Measurements from ENCODE around the gene CDKAL1.
"Not testable (repeated sequence)": the region's sequence is repeated elsewhere in the genome, so short reads cannot be mapped to it uniquely, and the experiment has no call there.

CDKAL1 gene

DNA sequence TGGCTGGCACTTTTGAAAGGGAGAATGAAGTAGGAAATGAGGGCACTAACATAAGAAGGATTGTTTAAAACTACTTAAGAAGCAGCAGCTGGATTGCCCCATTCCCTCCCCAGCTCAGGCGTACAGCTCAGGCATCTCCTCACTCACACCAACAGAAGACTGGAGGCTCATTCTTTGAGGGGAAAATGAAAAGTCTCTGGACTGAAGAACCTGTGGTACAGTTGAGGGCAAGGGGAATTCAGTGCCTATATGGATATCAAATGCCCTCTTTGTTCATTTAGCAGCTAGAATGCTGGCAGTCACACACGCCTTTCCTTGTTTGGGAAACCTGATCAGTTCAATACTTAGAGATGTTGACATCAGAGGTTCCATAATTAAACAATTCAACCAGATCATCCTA lies 557.2 kb downstream of the CDKAL1 start:
- DNase-seq: no peak

DNA sequence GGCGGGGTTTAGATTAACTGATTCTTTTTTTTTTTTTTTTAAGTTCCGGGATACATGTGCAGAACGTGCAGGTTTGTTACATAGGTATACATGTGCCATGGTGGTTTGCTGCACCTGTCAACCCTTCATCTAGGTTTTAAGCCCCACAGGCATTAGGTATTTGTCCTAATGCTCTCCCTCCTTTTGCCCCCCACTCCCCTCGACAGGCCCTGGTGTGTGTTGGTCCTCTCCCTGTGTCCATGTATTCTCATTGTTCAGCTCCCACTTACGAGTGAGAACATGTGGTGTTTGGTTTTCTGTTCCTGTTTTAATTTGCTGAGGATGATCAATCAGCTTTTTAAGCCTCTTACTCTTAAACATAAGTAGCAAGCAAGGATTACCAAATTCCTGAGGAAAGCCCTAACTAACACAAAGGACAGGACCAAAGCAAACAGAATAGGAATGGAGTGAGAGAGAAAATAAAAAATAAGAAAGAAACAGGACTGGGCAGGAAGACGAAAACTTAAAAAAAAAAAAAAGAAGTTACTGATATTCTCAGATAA lies 558.0 kb downstream of the CDKAL1 start:
- DNase-seq: not testable (repeated sequence)

GRCh38 chr6:21095462-21095861 lies 561.2 kb downstream of the CDKAL1 start:
- no peak for DNase-seq

DNA sequence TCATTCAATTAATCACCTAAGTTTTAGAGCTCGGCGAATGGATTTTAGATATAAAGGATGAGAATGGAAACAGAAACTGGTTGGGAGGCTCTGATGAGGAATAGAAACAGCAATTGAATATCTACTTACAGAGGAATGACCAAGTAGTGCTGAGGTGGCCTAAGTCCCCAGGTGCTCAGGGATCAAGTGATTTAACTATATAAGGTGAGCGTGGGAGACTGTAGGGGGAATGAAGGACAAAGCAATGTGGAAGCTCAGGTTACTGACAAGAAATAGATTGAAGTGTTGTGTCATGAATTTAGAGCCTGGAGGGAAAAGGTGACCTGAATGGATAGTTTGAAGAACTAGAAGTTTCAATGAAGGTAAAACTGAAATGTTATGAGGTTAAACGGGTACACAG lies 563.9 kb downstream of the CDKAL1 start:
- DNase-seq: no peak

GRCh38 chr6:21098744-21099143 lies 564.5 kb downstream of the CDKAL1 start:
- no peak for DNase-seq

GRCh38 chr6:21099338-21100314 lies 565.4 kb downstream of the CDKAL1 start:
- no peak for DNase-seq

- DNase-seq: no peak
Measured at GRCh38 chr6:21100991-21101390, 566.7 kb downstream of the CDKAL1 start.

DNA sequence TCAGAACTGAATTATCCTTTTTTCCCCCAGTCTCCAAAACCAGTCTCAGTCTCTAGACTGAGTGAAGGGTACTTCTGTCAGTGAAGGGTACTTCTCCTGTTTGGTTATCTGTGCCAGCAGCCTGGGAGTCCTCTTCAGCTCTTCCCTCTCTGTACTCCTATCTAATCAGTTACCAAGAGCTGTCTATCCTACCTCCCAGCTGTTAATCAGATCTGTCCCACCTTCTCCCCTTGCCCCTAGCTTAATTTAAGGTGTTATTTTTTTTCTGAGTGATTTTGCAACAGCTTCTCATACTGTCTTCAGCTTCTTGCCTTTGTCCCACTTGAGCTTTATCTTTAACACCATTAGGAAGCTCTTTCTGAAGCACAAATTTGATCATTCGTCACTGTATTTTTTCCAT lies 567.4 kb downstream of the CDKAL1 start:
- DNase-seq: no peak

DNA sequence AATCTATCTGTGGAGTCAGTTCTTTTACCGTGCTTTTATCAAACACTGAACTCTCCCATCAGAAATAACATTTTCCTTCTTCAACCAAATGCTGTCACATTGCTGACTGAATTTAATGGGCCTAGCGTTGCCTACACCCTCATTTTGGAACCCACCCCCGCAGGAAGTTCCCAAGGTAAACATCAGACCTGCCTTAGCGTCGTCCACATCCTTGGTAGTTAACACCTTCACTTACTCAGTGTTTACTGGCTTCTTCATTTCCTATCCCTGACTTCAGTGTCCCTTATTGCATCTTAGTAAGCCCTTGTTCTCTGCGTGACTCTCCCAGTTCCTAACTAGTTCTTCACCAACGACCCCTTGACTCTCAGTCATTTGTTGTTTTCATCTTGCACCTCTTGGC lies 567.9 kb downstream of the CDKAL1 start:
- no peak for DNase-seq

GRCh38 chr6:21102624-21103023 lies 568.4 kb downstream of the CDKAL1 start:
- DNase-seq: no peak

GRCh38 chr6:21103626-21104224 lies 569.5 kb downstream of the CDKAL1 start:
- DNase-seq: no peak

DNA sequence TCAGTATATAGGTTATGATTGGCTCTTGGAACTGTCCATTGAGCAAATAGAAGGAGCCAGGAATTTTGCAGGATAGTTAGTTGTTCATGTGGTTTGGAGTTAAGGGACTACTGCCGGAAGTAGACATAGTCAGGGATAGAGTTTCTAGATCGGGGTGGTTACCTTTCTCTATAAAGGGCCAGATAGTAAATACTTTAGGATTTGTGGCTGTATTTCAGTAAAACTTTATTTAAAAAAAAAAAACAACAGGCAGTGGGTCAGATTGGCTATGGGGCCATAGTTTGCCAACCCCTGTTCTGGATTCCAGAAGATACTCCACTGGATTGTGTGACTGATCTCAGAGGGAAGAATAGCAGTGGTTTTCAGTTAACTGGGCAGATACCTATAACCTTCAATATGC lies 570.0 kb downstream of the CDKAL1 start:
- no peak for DNase-seq

DNA sequence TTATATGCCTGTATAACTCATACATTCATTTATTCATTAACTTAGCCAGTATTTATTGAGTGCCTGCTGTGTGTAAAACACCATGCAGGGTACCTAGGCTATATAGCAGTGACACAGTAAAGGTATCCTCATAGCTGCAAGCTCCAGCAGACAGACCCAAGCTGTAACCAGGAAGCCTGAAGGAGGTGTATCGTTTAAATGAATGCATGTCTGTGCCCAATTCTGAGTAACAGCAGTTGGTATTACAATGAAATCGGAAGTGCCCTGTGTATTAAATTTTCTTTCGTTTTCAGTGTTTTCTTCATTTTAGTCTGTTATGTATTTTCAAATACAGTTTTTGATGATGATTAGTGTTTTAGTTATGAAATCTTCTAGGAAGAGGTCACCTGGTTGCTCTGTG lies 573.5 kb downstream of the CDKAL1 start:
- no peak for DNase-seq

- DNase-seq: no peak
Measured at GRCh38 chr6:21109391-21110178, 575.3 kb downstream of the CDKAL1 start.

DNA sequence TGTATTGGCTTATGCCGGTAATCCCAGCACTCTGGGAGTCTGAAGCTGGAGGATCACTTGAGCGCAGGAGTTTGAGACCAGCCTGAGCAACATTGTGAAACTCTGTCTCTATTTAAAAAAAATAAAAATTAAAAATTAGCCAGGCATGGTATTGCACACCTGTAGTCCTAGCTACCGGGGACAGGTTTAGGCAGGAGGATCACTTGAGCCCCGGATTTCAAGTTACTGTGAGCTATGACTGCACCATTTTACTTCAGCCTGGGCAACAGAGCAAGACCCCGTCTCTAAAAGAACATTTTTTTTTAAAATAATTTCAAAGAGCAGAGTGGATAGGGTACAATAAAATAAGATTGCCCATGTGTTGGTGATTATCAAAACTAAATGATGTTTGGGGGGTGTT lies 576.4 kb downstream of the CDKAL1 start:
- no peak for DNase-seq

DNA sequence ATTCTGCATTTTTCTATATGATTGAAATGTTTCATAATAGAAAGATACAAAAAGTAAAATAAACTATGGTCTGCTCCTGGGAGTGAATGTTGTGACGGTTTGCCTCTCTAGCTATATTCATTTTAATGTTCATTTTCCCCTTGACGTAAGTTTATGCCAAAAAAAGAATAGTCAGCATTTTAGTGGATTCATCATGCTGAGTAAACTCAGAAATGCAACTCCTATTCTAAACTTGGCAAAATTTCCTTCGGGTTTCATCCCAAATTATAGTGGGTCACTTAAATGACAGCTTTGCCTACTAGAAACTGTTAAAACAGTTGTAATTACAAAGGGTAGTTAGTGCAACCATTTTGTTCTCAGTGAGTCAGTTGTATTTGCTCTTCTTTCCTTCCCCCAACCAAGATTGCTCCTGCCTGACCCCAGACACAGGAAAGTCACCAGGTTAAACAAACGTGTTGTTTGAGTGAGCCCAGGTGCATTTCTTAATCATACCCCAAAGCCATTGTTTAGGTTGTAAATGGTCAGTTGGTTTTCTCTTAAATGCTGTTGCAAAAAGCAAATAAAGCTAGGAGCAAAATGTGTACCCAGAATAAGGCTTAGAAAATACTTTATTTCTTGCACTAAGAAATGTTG lies 577.0 kb downstream of the CDKAL1 start:
- DNase-seq: no peak

GRCh38 chr6:21115111-21115510 lies 580.9 kb downstream of the CDKAL1 start:
- no peak for DNase-seq

- no peak for DNase-seq
Measured at GRCh38 chr6:21116736-21117135, 582.5 kb downstream of the CDKAL1 start.

GRCh38 chr6:21118216-21118780 lies 584.0 kb downstream of the CDKAL1 start:
- no peak for DNase-seq

- DNase-seq: no peak
Measured at GRCh38 chr6:21121636-21122136, 587.4 kb downstream of the CDKAL1 start.

DNA sequence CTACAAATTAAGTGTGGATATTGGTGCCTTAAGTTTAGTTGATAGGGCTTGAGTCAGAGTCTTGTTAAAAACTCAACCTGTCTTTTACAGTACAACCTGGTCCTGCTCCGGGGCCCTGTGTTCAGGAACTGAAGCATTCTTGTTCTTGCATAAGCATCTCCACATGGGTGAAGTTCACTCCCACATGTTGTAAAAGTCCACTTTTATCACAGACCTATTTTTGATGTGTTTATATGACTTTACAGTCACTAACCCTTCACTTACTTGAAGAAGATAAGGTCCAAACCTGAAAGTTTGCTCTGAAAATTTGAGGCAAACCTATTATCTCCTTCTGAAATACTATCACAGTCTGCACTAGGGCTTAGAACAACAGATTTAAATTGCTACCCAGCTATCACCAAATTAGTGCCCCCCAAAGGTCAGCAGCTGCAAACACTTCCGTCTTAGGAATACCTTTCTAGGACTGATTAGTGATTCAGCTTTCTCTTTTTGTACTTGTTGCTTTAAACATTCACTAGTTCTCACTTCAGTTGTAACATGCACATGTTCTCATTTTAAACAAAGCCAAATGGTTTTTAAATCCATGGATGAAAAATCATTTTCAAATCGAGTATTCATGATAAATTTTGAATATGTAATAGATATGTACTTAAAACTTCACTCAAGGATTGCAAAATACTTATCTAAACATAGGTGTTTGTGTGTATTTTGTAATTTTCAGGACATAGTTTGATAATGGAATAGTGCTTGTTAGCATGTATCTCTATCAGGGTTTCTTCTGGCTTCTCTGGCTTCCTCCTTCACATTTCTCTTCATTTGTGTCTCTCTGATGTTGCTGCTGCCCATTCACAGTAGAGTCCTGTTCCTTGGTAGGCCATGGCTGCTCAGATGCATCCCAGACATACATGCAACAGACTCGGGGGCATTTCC lies 589.5 kb downstream of the CDKAL1 start:
- no peak for DNase-seq

Measured in activated CD4-positive, alpha-beta T cell treated with anti-CD3 and anti-CD28 coated beads for 4 hours (primary cell).